Measurements from ENCODE around the gene DPM3.
A peak's percentile ranks its signal among the peaks of the same experiment; 100 is the strongest.

DPM3 gene

DNA sequence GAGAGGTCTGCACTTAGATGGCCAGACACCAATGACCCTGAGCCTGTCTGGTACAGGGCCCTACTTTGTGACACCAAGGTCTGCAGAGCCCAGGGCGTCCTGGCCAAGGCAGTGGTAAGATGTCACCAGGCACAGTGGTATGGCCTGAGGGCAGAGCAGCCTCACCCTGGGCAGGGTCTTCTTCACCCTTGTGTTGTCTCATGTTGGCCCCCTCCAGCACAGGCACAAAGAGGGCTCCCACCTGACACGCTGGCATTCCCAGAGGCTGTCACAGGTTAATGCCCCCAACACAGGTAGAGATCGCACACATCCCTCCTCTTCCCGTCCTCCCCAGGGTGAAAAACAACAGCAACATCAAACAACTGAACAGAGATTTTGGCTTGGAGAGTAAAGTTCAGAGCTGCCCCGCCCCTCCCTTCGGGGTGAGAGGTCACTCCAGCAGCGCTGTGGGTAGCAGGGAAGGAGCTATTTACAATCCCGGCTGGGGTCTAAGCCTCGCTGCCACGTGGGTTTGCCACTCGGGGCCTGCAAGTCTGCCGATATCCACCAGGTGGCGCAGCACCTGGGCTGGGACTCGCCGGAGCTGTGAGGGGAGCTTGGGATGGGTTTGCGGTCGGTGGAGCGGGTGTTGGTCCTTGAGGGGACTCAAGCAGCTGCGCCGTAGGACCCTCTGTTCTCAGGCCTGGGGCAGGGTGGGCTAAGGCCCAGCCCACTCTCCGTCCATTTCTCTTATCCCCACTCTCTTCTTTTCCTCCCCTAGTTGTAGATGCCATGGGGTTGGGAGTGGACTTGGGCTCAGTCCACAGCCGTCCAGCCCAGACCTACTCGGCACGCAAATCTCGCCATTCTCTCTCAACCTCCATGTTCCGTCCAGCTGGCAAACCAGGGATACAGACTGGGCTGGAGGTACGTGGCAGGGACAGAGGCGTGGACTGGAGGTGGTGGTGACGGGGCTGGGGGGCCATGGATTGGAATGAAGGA is 49.0 kb downstream of the DPM3 start:
- DNase-seq, result peak; percentile 71 to 81
